Kidney (tissue), 19 donors: ENCODE data around the gene TBC1D3D. TPM values are rescaled to one million over a fixed set of nuclear protein-coding genes. Genes with fewer than 3 reads are reported as not detected.
"Not testable (repeated sequence)": the region's sequence is repeated elsewhere in the genome, so short reads cannot be mapped to it uniquely, and the experiment has no call there.

ENCODE experiments used
- DNase-seq, 5 donors: peaks; one replicate each; pipeline ENCODE4 v3.0.0-alpha.2; 2013 to 2020
- FAIRE-seq: peaks from 2 replicates; lab custom pipeline; 2012; peaks lifted over from hg19 to GRCh38; lab: Jason Lieb, UNC
- H3K27ac ChIP-seq, 2 donors: one replicate each; pipeline ENCODE4 v1.7.0; 2013; ENCODE audit warnings: low read depth in 2 of 2, low read length in 2 of 2, inconsistent platforms in 1 of 2
- H3K27me3 ChIP-seq: one replicate; pipeline ENCODE4 v1.7.1; 2013; ENCODE audit warnings: low read length, inconsistent platforms; ENCODE audit not compliant: control insufficient read depth, insufficient read depth
- H3K36me3 ChIP-seq, 3 donors: one replicate each; pipeline versions ENCODE4 v1.7.0 to v1.7.1; 2013; ENCODE audit warnings: low read length in 3 of 3, control low read depth in 1 of 3, inconsistent platforms in 1 of 3; ENCODE audit not compliant: insufficient read depth in 3 of 3, control insufficient read depth in 2 of 3
- H3K4me1 ChIP-seq, 3 donors: one replicate each; pipeline versions ENCODE4 v1.7.0 to v1.7.1; 2013; ENCODE audit warnings: low read length in 3 of 3, inconsistent platforms in 1 of 3, low read depth in 1 of 3; ENCODE audit not compliant: control insufficient read depth in 2 of 3, insufficient read depth in 2 of 3
- H3K4me3 ChIP-seq, 3 donors: one replicate each; pipeline versions ENCODE4 v1.7.0 to v1.8.1; 2013; ENCODE audit warnings: low read length in 3 of 3, control low read depth in 1 of 3, inconsistent platforms in 1 of 3
- H3K9ac ChIP-seq, 3 donors: one replicate each; pipeline versions ENCODE4 v1.7.0 to v1.7.1; 2013; ENCODE audit warnings: low read length in 3 of 3, control low read depth in 1 of 3, inconsistent platforms in 1 of 3
- H3K9me3 ChIP-seq, 3 donors: one replicate each; pipeline versions ENCODE4 v1.7.0 to v1.7.1; 2013; ENCODE audit warnings: low read length in 3 of 3, control low read depth in 1 of 3, inconsistent platforms in 1 of 3; ENCODE audit not compliant: control insufficient read depth in 2 of 3, insufficient read depth in 1 of 3
- intact Hi-C: fragments of 100-400 bp; cut with DNase I; formaldehyde crosslinking; loops from one replicate; pipeline ENCODE4 v1.11.1; 2022
- long read RNA-seq, 10 donors: library from polyadenylated mRNA in 1 of 10; unstranded in 1 of 10; transcript quantifications; one replicate each; pipeline ENCODE4 v2.0.0 and lab custom pipeline, GENCODE V29; 2021 to 2026
- polyA plus RNA-seq: library from polyadenylated mRNA; stranded (reverse); fragments of 350-450 nt; fragmentation: Illumina TruSeq; extraction: RNeasy Lipid Tissue Mini Kit (QIAGEN cat#74804); gene quantifications from one replicate; pipeline ENCODE4 v1.2.3, GENCODE V29; 2014; ENCODE audit warnings: low read depth, low replicate concordance; ENCODE audit not compliant: insufficient read depth
- total RNA-seq: library from RNA; stranded (reverse); fragmentation: NEBNext Ultra II Directional; extraction: Animal tissue kit (Norgen Biotek cat#: 25700); gene quantifications from one replicate; pipeline ENCODE4 v1.2.1, GENCODE V29; 2021
- donor health status: control.
- donor health status: control.
- donor health status: DM: yes; HTN: yes; CAD: no.
- donor health status: Normal renal cell carcinoma (clear cell type).

Gene TBC1D3D
- total RNA-seq (0.28 TPM), polyA plus RNA-seq (3.4 TPM)
- long read RNA-seq, donor 1: 0 reads
- long read RNA-seq, donor 2: 0 reads
- long read RNA-seq, donor 3: 0 reads
- long read RNA-seq, donor 4: 0 reads
- long read RNA-seq, donor 5: 0 reads
- long read RNA-seq, donor 6: 0 reads
- long read RNA-seq, donor 7: 0 reads
- long read RNA-seq, donor 8: 0 reads
- long read RNA-seq, donor 9: 0 reads
- long read RNA-seq, donor 10: 0 reads

- H3K4me3 ChIP-seq, H3K9me3 ChIP-seq, H3K9ac ChIP-seq, H3K27ac ChIP-seq, H3K27me3 ChIP-seq, H3K36me3 ChIP-seq, DNase-seq, FAIRE-seq, intact Hi-C loops, H3K4me1 ChIP-seq: not testable (repeated sequence)
Measured at GRCh38 chr17:38003676-38004075, at the start of gene TBC1D3D. TBC1D3D (plus strand) TSS chr17:38003976; CDS start chr17:38005561, 1,585 bp downstream.

DNA sequence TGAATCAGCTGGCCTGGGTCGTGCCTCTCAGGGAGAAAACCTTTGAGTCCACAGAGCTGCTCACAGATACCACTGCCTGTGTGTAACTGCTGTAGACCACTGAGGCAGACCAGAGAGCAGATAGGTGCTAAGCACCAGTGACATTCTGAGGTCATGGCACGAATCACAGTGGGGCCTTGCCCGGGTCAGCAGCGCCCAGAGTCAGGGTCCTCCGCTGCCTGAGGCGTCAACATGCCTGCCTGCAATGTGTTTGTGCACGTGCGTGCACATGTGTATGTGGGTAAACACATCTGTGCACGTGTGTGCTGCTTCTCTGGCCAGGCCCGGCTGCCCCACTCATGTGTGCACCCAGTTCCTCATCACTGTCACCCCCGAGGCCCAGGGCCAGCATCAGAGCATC is 14.8 kb upstream of the TBC1D3D start, which contains the start of gene TBC1D3L:
TSS of gene TBC1D3L (minus strand) at position 101 of the 400 bp plus-strand sequence. CDS start 1,540 bp downstream, outside the sequence.
- H3K4me3 ChIP-seq, H3K9me3 ChIP-seq, FAIRE-seq, H3K36me3 ChIP-seq, intact Hi-C loops, H3K27me3 ChIP-seq, DNase-seq, H3K9ac ChIP-seq, H3K4me1 ChIP-seq, H3K27ac ChIP-seq: not testable (repeated sequence)

Other genes starting within 250 kb of the TBC1D3D start
- not detected for gene TBC1D3K, start 79.6 kb upstream of the TBC1D3D start, total RNA-seq
- gene TBC1D3K, start 79.6 kb upstream of the TBC1D3D start, polyA plus RNA-seq: not detected
- 15.9 TPM for gene TBC1D3L, start 14.9 kb upstream of the TBC1D3D start, total RNA-seq
- gene TBC1D3L, start 14.9 kb upstream of the TBC1D3D start, polyA plus RNA-seq: 4.9 TPM
- not detected for gene TBC1D3C, start 64.7 kb downstream of the TBC1D3D start, total RNA-seq
- not detected for gene TBC1D3C, start 64.7 kb downstream of the TBC1D3D start, polyA plus RNA-seq
- not detected for gene TBC1D3E, start 124.0 kb downstream of the TBC1D3D start, total RNA-seq
- gene TBC1D3E, start 124.0 kb downstream of the TBC1D3D start, polyA plus RNA-seq: not detected
- not detected for gene TBC1D3, start 188.6 kb downstream of the TBC1D3D start, total RNA-seq
- gene TBC1D3, start 188.6 kb downstream of the TBC1D3D start, polyA plus RNA-seq: 3.2 TPM